OCI-LY1 (cell line): ENCODE results near the gene SORCS3.

Source experiments
- EZH2 ChIP-seq: fragments of 200-600 bp; sonication (generic), shearing (Covaris generic); IDR thresholded peaks from 2 replicates; pipeline ENCODE4 v1.8.0; 2017; ENCODE audit warnings: borderline replicate concordance, mixed run types, mild to moderate bottlenecking, antibody characterized with exemption, low read length, moderate library complexity, mixed read lengths
- TF ChIP-seq, protein P1 (sequence below): fragments of 200-600 bp; sonication (generic), shearing (Covaris generic); IDR thresholded peaks from 2 replicates; pipeline ENCODE4 v1.5.1; 2017; ENCODE audit warnings: mild to moderate bottlenecking, antibody characterized with exemption, low read length, moderate library complexity, mixed read lengths

DNA sequence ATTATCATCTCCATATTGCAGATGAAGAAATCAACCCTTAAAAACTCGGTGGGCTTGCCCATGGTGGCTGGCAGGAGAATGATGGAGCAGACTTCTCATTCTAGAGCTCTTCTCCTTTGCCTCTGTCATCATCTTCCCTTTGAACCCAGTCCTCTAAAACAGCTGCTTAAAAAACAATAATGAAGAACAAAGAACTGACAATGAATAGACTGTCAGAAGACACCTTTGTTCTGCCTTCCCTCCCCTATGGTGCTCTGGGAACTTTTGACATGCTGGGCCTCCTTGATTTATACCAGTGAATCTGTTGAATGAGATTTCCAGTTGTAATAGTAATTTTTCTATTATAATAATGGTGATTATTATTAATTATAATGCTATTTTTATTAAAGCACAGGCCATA lies 103.0 kb downstream of the SORCS3 start:
- TF ChIP-seq, protein P1, sequence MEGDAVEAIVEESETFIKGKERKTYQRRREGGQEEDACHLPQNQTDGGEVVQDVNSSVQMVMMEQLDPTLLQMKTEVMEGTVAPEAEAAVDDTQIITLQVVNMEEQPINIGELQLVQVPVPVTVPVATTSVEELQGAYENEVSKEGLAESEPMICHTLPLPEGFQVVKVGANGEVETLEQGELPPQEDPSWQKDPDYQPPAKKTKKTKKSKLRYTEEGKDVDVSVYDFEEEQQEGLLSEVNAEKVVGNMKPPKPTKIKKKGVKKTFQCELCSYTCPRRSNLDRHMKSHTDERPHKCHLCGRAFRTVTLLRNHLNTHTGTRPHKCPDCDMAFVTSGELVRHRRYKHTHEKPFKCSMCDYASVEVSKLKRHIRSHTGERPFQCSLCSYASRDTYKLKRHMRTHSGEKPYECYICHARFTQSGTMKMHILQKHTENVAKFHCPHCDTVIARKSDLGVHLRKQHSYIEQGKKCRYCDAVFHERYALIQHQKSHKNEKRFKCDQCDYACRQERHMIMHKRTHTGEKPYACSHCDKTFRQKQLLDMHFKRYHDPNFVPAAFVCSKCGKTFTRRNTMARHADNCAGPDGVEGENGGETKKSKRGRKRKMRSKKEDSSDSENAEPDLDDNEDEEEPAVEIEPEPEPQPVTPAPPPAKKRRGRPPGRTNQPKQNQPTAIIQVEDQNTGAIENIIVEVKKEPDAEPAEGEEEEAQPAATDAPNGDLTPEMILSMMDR, result no peak
- TF ChIP-seq EZH2, result no peak
